ENCODE results near the gene KRT27.

Gene KRT27

DNA sequence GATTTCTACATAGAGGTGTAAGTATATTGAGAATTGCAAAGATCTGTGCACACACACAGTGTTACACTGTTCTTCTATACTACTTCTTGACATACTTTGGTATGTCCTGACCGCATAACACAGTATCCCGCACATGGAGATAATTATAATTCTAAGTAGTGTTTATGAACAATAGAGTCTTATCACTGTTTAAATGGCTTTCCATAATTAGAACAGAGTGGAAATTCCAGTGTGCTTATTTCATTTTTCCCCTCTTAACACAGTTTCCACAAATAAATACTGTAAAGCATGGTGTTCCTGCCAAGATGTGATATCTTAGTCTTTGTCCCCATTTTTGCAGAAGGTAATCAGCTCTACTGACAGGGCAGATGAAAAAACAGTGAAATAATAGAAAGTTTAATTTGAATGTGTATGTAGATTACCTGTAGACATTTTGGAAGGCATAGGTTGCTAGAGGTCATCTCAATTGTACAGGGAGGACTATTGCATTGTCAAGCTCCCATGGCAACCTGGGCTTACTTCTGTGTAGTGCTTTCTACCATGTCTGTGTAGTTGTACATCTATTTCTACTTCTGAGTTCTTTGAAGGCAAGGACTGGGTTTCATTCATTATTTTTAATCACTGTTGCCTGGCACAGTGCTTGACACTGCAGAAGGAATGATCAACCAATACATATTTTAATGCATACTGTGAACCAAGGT lies 27.5 kb upstream of the KRT27 start:
- no peak for DNase-seq (ENCODE audit: low read depth)

DNA sequence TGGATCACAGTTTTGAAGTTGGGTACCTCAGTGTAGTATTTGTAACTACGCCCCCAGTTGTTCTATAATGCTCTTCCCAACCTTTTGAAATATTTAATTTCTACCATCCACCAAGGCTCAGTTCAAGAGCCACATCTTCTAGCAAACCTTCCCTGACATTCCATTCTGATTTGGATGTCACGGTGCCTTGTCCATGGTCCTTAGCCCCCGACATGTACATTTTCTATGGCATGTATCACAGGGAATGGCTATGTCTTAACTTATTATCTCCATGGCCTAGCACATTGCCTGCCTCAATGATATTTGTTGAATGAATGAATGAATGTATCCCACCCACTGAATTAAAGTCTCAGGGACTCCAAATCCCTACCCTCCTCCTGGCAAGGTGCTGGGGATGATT lies 23.8 kb upstream of the KRT27 start:
- no peak for DNase-seq (ENCODE audit: low read depth)

DNA sequence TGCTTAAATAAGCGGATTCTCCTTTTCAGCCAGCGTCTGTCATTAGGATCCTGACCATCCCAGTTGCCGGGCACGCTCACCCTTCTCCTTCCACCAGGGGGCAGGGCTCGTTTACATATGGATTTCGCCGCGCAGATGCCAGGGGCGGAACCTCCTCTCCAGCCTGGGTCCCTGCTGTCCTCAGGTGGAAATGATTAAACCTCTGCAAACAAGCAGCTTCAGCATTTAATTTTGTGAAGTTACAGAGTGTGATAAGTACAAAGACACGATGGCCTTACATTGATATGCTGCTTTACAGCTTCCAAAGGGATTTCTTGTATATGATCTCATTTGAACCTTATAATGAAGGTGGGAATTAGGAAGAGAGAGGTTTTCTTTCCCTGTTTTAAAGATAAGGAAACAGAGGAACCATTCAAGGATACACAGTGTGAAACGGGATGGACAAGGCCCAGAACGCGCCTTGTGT lies 21.3 kb upstream of the KRT27 start:
- peak; percentile 65 for DNase-seq (ENCODE audit: low read depth)

DNA sequence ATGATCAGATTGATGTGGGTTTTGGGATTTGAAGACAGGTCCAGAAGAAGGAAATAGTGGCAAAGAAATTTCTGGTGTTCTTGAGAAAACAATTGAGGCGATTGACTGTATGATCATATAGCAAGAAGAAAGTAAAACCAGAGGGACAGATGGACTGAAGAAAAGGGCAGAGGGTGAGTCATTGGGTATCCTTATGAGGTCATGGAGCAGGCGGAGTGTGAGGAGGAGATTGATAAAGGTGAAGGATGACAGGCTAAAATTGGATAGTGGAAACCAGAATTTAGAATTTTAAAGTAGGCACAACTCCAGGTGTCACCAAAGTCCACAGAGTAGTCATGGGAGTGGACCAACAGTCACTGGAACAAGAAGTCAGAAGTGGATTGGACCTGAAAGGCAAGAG lies 18.8 kb upstream of the KRT27 start:
- DNase-seq (ENCODE audit: low read depth), result no peak

DNA sequence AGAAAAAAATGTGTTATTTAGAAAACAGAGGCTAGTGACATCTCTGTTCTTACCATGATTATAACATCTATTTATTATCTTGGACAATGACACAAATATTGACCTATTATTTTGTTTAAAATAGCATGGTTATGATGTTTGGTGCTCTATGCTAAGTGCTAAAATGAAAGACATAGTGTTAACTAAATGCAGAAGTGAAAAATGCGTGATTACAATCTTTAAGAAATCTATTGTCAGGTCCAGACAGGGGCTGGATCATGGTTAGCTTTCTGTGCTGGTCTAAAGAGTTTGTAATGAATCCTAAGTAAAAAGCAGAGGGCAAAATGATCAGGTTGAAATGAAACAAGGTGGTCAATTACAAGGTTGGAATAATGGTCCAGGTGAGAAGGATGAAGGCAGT lies 18.0 kb upstream of the KRT27 start:
- no peak for DNase-seq (ENCODE audit: low read depth)

DNA sequence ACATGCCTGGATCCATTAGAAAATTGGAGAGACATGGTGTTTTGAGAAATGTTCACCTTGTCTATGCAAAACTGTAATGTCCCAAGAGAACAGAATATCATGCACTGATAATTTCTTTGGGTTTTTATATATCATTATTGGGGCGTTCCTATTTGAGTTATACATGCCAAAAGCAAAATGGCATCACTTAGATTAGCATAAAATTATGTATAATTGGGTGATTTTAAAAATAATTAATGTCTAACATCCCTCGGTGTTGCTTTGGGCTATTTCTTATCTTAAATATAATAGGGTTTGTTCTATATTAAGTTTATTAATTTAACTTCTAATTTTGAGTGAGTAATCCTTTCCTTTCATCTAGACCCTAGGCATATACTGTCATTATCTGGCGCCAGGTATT lies 17.5 kb upstream of the KRT27 start, which contains the start of gene KRT28:
KRT28 (minus strand) TSS at position 101 of the 400 bp plus-strand sequence; CDS start at position 35, 66 bp downstream.
- no peak for DNase-seq (ENCODE audit: low read depth)

DNA sequence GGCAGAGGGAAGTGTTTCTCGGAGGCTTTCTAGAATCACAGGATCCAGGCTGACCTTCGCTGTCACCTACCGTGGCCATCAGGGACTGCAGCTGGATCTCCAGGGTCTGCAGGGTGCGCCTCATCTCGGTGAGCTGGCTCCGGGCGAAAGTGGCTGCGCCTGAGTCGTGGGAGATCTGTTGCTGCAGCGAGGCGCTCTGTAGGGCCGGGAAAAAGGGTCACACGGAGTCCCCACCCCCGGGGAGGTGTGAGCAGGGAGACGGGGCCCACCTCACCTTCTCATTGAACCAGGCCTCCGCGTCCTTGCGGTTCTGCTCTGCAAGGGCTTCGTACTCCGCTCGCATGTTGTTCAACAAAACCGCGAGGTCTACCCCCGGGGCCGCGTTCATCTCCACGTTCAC lies 14.5 kb upstream of the KRT27 start:
- DNase-seq (ENCODE audit: low read depth), result no peak

DNA sequence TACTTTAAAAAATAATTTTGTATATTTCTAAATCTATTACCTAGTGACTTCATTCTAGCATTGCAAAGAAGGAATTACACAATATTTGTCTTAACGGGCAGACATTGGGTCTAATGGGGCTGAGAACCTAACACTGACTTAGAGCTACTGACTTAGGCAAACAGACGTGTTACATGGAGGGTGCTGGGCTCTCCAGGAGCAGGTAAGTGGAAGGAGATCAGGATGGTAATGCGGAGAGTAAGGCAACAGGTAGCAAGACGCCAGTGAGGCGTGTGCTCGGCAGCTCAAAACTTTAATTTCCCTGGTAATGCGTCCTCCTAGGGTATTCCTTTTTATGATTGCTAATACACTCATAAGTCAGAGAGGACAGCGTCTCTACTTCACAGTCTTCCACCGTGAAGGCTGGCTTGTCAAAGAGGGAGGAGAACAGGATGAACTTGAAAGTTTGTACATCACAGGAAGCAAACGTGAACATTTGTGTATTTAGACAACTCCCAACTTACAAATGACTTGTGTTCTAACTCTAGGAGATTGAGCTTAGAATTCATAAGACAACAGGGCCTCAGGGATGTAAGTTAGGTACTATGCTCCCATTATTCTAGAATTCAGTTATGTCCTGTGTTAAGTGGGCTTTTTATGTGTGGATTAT lies 12.8 kb upstream of the KRT27 start:
- DNase-seq (ENCODE audit: low read depth), result no peak

DNA sequence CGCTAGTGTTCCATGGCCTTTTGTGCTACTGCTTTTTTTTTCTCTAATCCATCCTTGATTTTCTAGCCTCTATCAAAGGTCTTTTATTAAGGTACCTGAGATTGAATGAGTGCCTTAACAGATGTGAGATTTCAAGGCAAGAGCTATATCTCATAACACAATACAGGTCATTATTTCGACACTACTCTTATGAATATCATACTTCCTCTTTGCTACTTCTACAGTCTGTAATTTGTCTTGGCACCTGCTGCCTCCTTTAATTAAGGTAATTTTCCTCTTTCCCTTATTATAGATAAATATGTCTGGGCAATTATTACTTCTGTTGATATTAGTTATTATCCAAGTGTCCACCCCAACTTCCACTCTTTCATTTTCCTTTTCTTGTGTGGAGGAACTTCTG lies 12.1 kb upstream of the KRT27 start:
- no peak for DNase-seq (ENCODE audit: low read depth)

DNA sequence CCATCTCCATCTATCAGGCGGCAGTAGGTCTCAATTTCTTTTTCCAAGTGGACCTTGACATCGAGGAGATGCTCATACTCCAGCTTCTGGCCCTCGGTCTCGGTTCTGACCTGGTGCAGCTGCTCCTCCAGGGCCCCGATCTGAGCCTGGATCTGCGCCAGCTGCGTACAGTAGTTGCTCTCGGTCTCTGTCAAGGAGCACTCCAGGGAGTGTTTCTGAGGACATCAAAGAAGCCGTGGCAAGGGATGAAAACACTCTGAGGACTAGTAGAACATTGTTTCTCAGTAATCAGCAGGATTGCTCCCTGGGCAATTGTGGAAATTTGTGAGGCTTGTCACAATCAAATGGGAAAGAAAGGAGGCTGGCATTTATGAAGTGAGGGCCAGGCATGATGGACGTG lies 11.5 kb upstream of the KRT27 start:
- DNase-seq (ENCODE audit: low read depth), result no peak

DNA sequence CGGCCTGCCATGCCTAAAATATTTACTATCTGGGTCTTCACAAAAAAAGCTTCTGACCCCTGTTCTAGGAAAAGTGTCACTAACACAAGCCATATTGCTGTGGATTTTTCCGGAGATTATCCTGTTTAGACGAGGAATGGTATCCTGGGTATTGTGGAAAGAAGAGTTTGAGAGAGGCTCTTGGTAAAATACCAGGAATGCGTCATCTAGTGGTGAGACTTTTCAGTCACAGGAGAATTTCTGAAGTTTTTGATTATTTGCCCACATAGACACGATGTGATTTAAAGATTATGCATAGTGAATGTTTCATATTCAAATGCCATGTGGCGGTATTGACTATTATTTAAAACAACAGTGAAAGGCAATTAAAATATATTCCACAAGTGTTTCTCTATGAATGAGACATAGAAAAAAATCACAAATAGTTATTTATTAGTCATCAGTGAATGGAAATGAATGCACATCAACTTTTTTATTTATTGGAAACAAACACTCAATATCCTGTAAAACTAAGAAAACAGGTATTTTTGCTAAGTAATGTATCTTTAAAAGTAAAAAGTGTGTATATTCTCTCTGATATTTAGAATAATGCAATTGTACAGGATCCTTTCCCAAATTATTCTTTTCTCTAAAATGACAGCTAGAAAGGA lies 9.6 kb upstream of the KRT27 start:
- DNase-seq (ENCODE audit: low read depth), result no peak

DNA sequence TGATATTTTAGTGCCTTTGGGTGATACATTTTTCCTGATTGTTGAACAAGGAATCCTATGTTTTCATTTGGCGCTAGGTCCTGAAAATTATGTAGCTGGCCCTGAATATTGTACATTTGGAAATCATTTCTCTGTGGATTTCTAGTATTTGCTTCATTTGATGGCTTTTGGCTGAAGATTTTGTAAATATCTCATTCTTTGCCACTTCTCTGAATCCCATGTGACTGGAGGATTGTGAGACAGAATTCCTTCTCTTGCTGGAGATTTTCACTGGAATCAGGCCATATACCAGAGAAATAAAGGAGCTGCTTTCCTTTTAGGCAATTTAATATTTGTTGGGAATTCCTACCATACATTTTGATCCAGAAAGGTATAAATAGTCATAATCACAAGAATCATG lies 8.8 kb upstream of the KRT27 start:
- no peak for DNase-seq (ENCODE audit: low read depth)

DNA sequence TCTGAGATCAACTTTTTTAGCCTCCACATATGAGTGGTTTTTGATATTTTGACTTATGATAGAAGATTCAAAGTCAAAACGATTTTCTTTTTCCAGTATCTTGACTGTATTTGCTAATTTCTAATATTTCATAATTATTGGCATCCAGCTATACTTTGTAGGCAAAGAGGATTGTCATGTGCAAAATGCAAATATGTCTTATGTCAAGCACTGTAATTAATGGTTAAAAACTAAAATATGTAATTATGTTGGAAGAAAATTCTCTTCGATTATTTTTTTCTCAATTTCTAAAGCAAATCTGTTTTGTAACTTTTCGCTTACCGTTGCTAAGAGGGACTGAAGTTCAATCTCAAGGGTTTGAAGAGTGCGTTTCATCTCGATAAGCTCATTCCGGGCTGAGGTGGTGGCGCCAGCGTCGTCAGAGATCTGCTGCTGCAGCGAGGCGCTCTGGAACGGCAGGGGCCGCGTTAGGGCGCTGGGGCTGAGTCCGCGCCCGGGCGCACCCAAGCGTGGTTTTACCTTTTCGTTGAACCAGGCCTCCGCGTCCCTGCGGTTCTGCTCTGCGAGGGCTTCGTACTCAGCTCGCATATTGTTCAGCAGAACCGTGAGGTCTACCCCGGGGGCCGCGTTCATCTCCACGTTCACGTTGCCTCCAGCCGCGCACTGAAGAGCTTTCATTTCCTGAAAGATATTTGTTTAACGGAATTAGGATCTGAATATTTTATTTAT lies 3.0 kb downstream of the KRT27 start:
- DNase-seq (ENCODE audit: low read depth), result peak; percentile 16

DNA sequence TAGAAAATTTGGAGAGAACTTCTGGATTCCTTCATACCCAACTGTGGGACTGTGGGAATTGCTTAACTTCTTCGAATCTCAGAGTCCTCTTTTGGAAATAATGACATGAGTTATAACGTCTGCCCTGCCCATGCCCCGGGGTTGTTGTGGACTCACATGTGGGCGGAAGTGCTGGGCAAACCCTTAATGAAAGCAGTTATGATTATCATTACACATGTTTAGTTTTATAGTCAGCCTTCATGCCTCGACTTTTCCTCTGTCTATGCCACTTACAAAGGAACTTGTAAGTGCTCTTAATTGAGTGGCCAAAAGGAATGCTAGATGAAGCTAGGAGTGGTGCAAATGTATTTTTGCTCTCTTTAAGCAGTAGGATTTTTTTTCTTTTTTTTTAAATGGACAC lies 3.9 kb downstream of the KRT27 start:
- DNase-seq (ENCODE audit: low read depth), result no peak

DNA sequence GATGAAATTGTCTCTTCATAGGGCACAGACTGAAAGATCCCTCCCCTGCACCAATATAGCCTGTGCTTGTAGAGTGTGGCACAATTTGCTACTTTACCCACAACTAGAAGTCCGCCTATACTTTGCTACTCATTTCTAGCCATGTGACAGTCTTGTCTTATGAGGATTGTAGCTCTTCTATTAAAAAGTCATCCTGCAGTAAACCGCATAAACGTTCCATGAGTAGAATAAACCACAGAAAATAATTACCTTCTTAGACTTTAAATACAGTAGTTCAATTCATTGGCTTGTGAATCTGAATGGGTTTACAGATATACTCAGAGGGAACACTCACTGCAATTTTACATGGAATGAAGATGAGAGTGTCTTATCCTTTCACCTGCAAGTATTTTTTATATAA lies 4.4 kb downstream of the KRT27 start:
- DNase-seq (ENCODE audit: low read depth), result no peak

DNA sequence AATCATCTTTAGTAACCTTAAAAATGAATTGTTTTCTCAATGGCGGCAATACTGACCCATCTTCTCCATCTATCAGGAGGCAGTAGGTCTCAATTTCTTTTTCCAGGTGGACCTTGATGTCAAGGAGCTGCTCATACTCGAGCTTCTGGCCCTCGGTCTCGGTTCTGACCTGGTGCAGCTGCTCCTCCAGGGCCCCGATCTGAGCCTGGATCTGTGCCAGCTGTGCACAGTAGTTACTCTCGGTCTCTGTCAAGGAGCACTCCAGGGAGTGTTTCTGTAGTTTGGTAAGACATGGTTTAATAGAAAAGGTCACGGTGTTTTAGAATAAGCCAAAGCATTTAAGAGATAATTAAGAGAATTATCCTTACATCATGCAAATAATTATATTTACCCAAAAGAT lies 4.9 kb downstream of the KRT27 start:
- no peak for DNase-seq (ENCODE audit: low read depth)

DNA sequence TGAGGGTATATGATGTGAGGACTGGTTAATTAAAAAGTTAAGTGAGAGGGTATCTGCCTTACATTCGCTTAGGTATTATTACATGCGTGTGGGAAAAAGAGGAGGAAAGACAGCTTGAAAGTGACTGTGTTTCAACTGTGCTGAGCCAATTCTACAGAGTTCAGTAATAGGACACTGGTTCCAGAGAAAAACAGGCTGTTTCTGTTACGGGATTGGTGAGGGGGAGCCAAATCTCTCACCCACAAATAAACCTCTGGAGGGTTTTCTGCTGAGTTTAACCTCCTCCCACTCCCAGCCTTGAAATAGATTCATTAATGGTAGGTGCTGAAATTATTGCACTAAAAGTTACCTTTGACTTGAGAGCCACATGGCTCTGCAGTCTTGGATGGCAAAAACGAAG lies 6.4 kb downstream of the KRT27 start:
- DNase-seq (ENCODE audit: low read depth), result no peak

DNA sequence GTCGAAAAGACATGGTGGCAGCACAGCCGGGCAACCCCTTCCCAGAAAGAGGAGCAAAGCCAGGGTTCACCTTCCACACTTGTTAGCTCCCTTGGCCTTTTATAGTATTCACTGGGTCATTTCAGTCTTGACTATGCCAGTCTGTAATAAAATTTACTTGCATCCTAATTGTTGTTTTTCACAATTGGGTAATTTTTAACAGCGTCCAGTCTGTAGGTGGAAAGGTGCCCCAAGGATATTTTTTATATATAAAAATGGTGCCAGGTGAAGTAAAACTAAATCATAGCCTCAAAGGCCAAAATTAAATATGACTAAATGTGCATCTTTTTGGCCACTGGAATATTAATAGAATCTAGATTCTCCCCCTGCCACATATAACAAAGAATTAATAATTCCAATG lies 10.2 kb downstream of the KRT27 start, which contains the start of gene KRT26:
KRT26 (minus strand) TSS at position 101 of the 400 bp plus-strand sequence; CDS start at position 13, 88 bp downstream.
- DNase-seq (ENCODE audit: low read depth), result no peak

DNA sequence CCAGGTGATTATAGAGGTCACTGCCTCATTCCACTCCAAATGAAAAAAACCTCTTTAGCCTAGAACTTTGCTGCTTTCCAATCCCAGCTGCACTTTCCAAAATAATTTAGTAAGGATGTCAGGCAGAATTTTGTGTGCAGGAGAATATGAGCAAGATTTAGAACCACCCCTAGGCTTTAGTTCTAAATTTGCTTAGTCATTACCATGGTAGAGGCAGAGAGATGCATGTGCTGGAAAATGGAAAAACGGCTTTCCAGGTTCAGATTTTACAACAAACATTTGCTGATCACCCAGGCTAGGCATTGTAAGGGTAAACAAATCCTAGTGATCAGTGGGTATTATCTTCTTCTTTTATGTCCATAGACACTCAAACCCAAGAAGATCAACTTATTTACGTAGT lies 16.7 kb downstream of the KRT27 start:
- DNase-seq (ENCODE audit: low read depth), result no peak

DNA sequence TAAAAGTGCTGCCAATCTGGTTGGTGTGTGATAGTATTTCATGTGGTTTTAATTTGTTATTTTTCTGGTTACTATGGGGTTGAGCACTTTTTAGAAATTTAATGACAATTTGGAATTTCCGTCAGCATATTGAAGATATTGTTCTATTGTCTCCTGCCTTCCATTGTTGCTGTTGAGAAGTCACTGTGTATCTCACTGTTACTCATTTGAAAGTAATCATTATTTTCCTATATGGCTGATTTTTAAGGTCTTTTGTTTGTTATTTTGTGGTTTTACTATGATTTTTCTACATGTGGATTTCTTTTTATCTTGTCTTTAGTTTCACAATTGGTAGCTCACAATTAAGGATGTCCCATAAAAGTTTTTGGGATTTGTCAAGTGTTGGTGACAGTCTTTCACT lies 18.6 kb downstream of the KRT27 start:
- DNase-seq (ENCODE audit: low read depth), result no peak

DNA sequence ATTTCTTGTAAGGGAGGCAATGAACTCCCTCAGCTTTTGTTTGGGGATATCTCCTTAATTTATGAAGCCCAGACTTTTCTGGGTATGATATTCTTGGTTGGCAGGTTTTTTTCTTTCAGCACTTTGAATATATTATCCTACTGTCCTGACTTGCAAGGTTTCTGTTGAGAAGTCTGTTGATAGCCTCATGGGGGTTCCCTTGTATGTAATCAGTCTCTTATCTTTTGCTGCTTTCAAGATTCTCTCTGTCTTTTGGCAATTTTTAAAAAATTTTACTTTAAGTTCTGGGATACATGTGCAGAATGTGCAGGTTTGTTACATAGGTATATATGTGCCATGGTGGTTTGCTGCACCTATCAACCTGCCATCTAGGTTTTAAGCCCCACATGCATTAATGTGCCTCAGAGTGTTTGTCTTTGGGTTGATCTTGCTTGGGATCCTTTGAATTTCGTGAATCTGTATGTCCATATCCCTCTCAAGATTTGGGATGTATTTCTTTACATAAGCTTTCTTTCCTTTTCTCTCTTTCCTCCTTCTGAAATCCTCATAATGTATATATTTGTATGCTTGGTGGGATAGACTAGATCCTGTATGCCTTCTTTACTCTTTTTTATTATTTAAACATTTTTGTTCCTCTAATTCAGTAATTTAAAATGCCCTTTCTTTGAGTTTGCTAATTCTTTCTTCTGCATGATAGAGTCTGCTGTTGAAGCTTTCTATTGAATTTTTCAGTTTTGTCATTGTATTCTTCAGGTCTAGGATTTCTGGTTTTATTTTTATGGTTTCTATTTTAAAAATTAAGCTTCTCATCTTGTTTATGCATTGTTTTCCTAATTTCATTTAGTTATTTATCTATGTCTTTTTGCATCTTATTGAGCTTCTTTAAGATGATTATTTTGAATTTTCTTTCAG lies 22.0 kb downstream of the KRT27 start:
- DNase-seq (ENCODE audit: low read depth), result no peak

Data from activated T-cell treated with anti-CD3 and anti-CD28 coated beads for 48 hours (primary cell).